Measurements from ENCODE around the gene MTMR3. TPM values are rescaled to one million over a fixed set of nuclear protein-coding genes. Genes with fewer than 3 reads are reported as not detected.
"Not testable (repeated sequence)": the region's sequence is repeated elsewhere in the genome, so short reads cannot be mapped to it uniquely, and the experiment has no call there.

Gene MTMR3
- polyA plus RNA-seq, 1 experiment, result 32.8 TPM

DNA sequence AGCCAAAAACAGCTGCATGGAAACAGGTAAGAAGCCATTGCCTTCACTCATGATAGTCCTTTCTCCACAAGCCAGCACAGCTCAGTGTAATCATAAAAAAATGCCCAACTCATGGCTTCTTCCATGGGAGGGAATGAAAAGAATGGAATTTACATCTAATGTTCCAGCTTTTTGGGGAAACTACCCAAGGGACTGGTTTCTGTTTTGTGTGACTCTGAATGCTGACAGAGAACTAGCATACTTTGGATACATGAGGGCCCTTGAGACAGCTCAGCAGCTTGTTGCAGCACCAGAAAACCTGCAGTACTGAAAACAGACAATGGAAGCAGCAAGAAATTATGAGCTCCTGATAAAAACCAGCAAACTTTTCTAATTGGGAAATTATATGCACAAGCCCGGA, 173.0 kb downstream of the MTMR3 start:
- DNase-seq (ENCODE audit: low read depth), result no peak
- TF ChIP-seq, protein P1, sequence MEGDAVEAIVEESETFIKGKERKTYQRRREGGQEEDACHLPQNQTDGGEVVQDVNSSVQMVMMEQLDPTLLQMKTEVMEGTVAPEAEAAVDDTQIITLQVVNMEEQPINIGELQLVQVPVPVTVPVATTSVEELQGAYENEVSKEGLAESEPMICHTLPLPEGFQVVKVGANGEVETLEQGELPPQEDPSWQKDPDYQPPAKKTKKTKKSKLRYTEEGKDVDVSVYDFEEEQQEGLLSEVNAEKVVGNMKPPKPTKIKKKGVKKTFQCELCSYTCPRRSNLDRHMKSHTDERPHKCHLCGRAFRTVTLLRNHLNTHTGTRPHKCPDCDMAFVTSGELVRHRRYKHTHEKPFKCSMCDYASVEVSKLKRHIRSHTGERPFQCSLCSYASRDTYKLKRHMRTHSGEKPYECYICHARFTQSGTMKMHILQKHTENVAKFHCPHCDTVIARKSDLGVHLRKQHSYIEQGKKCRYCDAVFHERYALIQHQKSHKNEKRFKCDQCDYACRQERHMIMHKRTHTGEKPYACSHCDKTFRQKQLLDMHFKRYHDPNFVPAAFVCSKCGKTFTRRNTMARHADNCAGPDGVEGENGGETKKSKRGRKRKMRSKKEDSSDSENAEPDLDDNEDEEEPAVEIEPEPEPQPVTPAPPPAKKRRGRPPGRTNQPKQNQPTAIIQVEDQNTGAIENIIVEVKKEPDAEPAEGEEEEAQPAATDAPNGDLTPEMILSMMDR (IDR thresholded peaks at IDR 0.05; ENCODE audit: insufficient read depth, low read depth, low read length), result no peak
- no peaks in the 10 kb centered on the region for H3K36me3 ChIP-seq (ENCODE audit: control insufficient read depth, insufficient read depth, low read length)
- CTCF ChIA-PET, result interaction anchor here (1.1 to 1.4 kb wide), 2 partner anchors 9 to 33 kb away, joined by 4 read pairs; no protein-coding TSS in a partner anchor
- H3K27me3 ChIP-seq (ENCODE audit: control insufficient read depth, insufficient read depth, low read length), result no peaks in the 10 kb centered on the region
- POLR2A ChIA-PET, result no interaction called here
- no peak overlapping the region for H3K4me3 ChIP-seq (ENCODE audit: low read depth, low read length)

- TF ChIP-seq, protein P1 (IDR thresholded peaks at IDR 0.05; ENCODE audit: insufficient read depth, low read depth, low read length), result no peak
- no peak for DNase-seq (ENCODE audit: low read depth)
- CTCF ChIA-PET, result interaction anchor here (0.6 kb wide), 1 partner anchor 412 kb away, joined by 3 read pairs; no protein-coding TSS in a partner anchor
- Histone ChIP-seq H3K36me3 (ENCODE audit: control insufficient read depth, insufficient read depth, low read length) (no peaks in the 10 kb centered on the region), H3K4me3 (ENCODE audit: low read depth, low read length) (no peak overlapping the region), H3K27me3 (ENCODE audit: control insufficient read depth, insufficient read depth, low read length) (no peaks in the 10 kb centered on the region)
- POLR2A ChIA-PET, result no interaction called here
Observed at GRCh38 chr22:30057375-30057774, 174.4 kb downstream of the MTMR3 start.

DNA sequence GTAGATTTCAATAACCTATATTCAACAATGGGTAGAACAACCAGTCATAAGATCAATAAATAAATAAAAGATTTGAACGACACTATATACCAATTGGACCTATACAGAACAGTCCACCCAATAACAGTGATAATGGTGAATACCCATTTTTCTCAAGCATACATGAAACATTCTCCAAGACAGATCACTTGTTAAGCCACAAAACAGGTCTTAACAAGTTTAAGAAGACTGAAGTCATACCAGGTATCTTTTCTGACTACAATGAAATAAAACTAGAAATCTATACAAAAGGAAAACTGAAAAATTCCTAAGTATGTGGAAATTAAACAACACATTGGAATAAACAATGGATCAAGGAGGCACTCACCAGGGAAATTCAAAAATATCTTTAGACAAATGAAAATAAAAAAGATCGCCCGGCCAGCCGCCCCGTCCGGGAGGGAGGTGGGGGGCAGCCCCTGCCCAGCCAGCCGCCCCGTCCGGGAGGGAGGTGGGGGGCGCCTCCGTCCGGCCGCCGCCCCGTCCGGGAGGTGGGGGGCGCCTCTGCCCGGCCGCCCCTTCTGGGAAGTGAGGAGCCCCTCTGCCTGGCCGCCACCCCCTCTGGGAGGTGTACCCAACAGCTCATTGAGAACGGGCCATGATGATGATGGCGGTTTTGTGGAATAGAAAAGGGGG, 176.5 kb downstream of the MTMR3 start:
- H3K36me3 ChIP-seq (ENCODE audit: control insufficient read depth, insufficient read depth, low read length); DNase-seq (ENCODE audit: low read depth); H3K4me3 ChIP-seq (ENCODE audit: low read depth, low read length); CTCF ChIA-PET; H3K27me3 ChIP-seq (ENCODE audit: control insufficient read depth, insufficient read depth, low read length); POLR2A ChIA-PET: not testable (repeated sequence)

GRCh38 chr22:30061094-30061493, 178.1 kb downstream of the MTMR3 start:
- CTCF ChIA-PET, result interaction anchor here (0.5 kb wide), 1 partner anchor 414 kb away, joined by 3 read pairs; no protein-coding TSS in a partner anchor
- DNase-seq (ENCODE audit: low read depth); H3K36me3 ChIP-seq (ENCODE audit: control insufficient read depth, insufficient read depth, low read length); POLR2A ChIA-PET; H3K4me3 ChIP-seq (ENCODE audit: low read depth, low read length); H3K27me3 ChIP-seq (ENCODE audit: control insufficient read depth, insufficient read depth, low read length): not testable (repeated sequence)

GRCh38 chr22:30062259-30062658, 179.3 kb downstream of the MTMR3 start:
- Histone ChIP-seq H3K36me3 (ENCODE audit: control insufficient read depth, insufficient read depth, low read length) (no peaks in the 10 kb centered on the region), H3K27me3 (ENCODE audit: control insufficient read depth, insufficient read depth, low read length) (no peaks in the 10 kb centered on the region), H3K4me3 (ENCODE audit: low read depth, low read length) (no peak overlapping the region)
- POLR2A ChIA-PET, result no interaction called here
- no peak for DNase-seq (ENCODE audit: low read depth)
- CTCF ChIA-PET, result no interaction called here
- TF ChIP-seq, protein P1 (IDR thresholded peaks at IDR 0.05; ENCODE audit: insufficient read depth, low read depth, low read length), result no peak

DNA sequence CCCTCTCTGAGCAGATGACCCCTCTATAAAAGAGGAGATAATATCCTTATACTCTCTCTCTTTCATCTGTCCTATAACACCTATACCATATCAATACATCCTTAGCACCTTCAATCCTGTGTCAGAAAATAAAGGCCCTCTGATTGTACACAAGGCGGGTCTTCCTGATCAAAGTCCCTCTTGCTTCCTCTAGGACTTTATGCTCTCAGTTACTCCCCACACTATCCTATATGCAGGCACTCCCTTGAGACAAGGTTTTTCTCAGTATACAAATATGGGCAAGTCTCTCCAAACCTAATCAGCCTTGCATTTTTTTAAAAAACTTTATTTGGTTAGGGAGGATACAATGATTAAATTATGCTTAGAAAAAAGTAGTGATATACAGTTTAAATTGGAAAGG, 180.0 kb downstream of the MTMR3 start:
- POLR2A ChIA-PET, result no interaction called here
- DNase-seq (ENCODE audit: low read depth), result no peak
- CTCF ChIA-PET, result no interaction called here
- H3K4me3 ChIP-seq (ENCODE audit: low read depth, low read length), result no peak overlapping the region
- no peaks in the 10 kb centered on the region for H3K36me3 ChIP-seq (ENCODE audit: control insufficient read depth, insufficient read depth, low read length)
- no peaks in the 10 kb centered on the region for H3K27me3 ChIP-seq (ENCODE audit: control insufficient read depth, insufficient read depth, low read length)
- TF ChIP-seq, protein P1 (IDR thresholded peaks at IDR 0.05; ENCODE audit: insufficient read depth, low read depth, low read length), result no peak

Measured in BJ (cell line).